Stimulated activated CD8-positive, alpha-beta memory T cell treated with anti-CD3 and anti-CD28 coated beads, Interleukin-4, amount 100 ng/mL, for 4 hours (primary cell): Measurements from ENCODE around the gene PUM2.
A peak's percentile ranks its signal among the peaks of the same experiment; 100 is the strongest.
"Not testable (repeated sequence)": the region's sequence is repeated elsewhere in the genome, so short reads cannot be mapped to it uniquely, and the experiment has no call there.

Experiments used
- DNase-seq, 2 donors: peaks; one replicate each; pipeline ENCODE4 v3.0.0-alpha.2; 2020; ENCODE audit warnings: low read depth in 2 of 2, low spot score in 1 of 2

PUM2 gene

GRCh38 chr2:20350753-20351554 is at the start of gene PUM2:
Gene PUM2, minus strand, starts transcription at chr2:20350844. Its CDS starts 23,484 bp downstream, at chr2:20327360.
- DNase-seq, result peak; percentile 80 to 89

- DNase-seq, result no peak
These were observed 49.7 kb upstream of the PUM2 start for GRCh38 chr2:20400306-20400705.

GRCh38 chr2:20398956-20399567 is 48.4 kb upstream of the PUM2 start:
- DNase-seq, result no peak

- DNase-seq, result no peak
These were observed 47.3 kb upstream of the PUM2 start for GRCh38 chr2:20397811-20398447.

- DNase-seq, result no peak
These were observed 45.8 kb upstream of the PUM2 start for GRCh38 chr2:20396356-20397000.

GRCh38 chr2:20393986-20394385 is 43.3 kb upstream of the PUM2 start:
- DNase-seq, result no peak

GRCh38 chr2:20391951-20392699 is 41.5 kb upstream of the PUM2 start:
- DNase-seq, result no peak

- no peak for DNase-seq
These were observed 40.0 kb upstream of the PUM2 start for GRCh38 chr2:20390524-20391123.

GRCh38 chr2:20384953-20385352 is 34.3 kb upstream of the PUM2 start:
- no peak for DNase-seq

GRCh38 chr2:20382965-20383810 is 32.5 kb upstream of the PUM2 start:
- DNase-seq, result no peak

GRCh38 chr2:20381457-20381856 is 30.8 kb upstream of the PUM2 start:
- no peak for DNase-seq

- DNase-seq, result no peak
These were observed 28.4 kb upstream of the PUM2 start for GRCh38 chr2:20378891-20379519.

- DNase-seq, result no peak
These were observed 27.7 kb upstream of the PUM2 start for GRCh38 chr2:20378341-20378740.

- DNase-seq, result no peak
These were observed 27.1 kb upstream of the PUM2 start for GRCh38 chr2:20377741-20378140.

- not testable (repeated sequence) for DNase-seq
These were observed 24.3 kb upstream of the PUM2 start for GRCh38 chr2:20374982-20375381.

- no peak for DNase-seq
These were observed 22.4 kb upstream of the PUM2 start for GRCh38 chr2:20372896-20373640.

GRCh38 chr2:20371323-20372025 is 20.8 kb upstream of the PUM2 start:
- DNase-seq, result no peak

GRCh38 chr2:20370191-20370590 is 19.5 kb upstream of the PUM2 start:
- DNase-seq, result no peak
